Right ventricle myocardium superior (tissue), 1 donor: ENCODE results near the gene ATG5. TPM values are rescaled to one million over a fixed set of nuclear protein-coding genes. Genes with fewer than 3 reads are reported as not detected.

Experiments
- ATAC-seq: fragments of 200-7000 bp; cut with Tn5 transposase; one replicate; pipeline ENCODE4 v1.9.1; 2020; ENCODE audit warnings: mild to moderate bottlenecking; ENCODE audit not compliant: poor library complexity
- DNase-seq: peaks from one replicate; pipeline ENCODE4 v3.0.0-alpha.2; 2020
- intact Hi-C: fragments of 100-400 bp; cut with DNase I; formaldehyde crosslinking; loops from one replicate; pipeline ENCODE4 v1.11.2; 2022
- total RNA-seq: library from RNA; stranded (reverse); fragmentation: NEBNext Ultra II Directional; extraction: Animal tissue kit (Norgen Biotek cat#: 25700); gene quantifications from one replicate; pipeline ENCODE4 v1.2.1, GENCODE V29; 2021
- donor health status: DM: no; HTN: yes; CAD: no; lungs with severe emphysema.

ATG5 gene
- total RNA-seq, 1 donor from 2014 or later = 14.8 TPM

GRCh38 chr6:106318061-106318460 is 7.5 kb downstream of the ATG5 start:
- intact Hi-C loops = no loop called here
- ATAC-seq (no peak), DNase-seq (no peak)

- intact Hi-C loops = no loop called here
- ATAC-seq = no peak
- no peak for DNase-seq
Measured at GRCh38 chr6:106316375-106316766, 9.2 kb downstream of the ATG5 start.

- ATAC-seq (no peak), DNase-seq (no peak)
- intact Hi-C loops = no loop called here
Measured at GRCh38 chr6:106315765-106316374, 9.7 kb downstream of the ATG5 start.

GRCh38 chr6:106309766-106310373 is 15.7 kb downstream of the ATG5 start:
- intact Hi-C loops = no loop called here
- DNase-seq (no peak), ATAC-seq (no peak)

- no peak for DNase-seq
- no peak for ATAC-seq
- intact Hi-C loops = no loop called here
Measured at GRCh38 chr6:106308985-106309384, 16.6 kb downstream of the ATG5 start.

- intact Hi-C loops = no loop called here
- DNase-seq (no peak), ATAC-seq (no peak)
Measured at GRCh38 chr6:106305740-106306139, 19.8 kb downstream of the ATG5 start.

- intact Hi-C loops = loop anchor here (5.0 kb wide), 1 partner anchor 569 kb away; no protein-coding TSS in a partner anchor
- no peak for DNase-seq
Measured at GRCh38 chr6:106300944-106301343, 24.6 kb downstream of the ATG5 start.

GRCh38 chr6:106300020-106300780 is 25.4 kb downstream of the ATG5 start:
- no peak for ATAC-seq
- DNase-seq = no peak
- intact Hi-C loops = loop anchor here (5.0 kb wide), 1 partner anchor 568 kb away; no protein-coding TSS in a partner anchor

More at GRCh38 chr6:106300944-106301343, 24.6 kb downstream of the ATG5 start:
- ATAC-seq = peak; percentile 56

- intact Hi-C loops = no loop called here
- ATAC-seq (no peak), DNase-seq (no peak)
Measured at GRCh38 chr6:106293116-106293515, 32.4 kb downstream of the ATG5 start.

- no peak for DNase-seq
- intact Hi-C loops = no loop called here
- no peak for ATAC-seq
Measured at GRCh38 chr6:106290954-106291353, 34.6 kb downstream of the ATG5 start.

GRCh38 chr6:106290032-106290431 is 35.5 kb downstream of the ATG5 start:
- ATAC-seq (no peak), DNase-seq (no peak)
- intact Hi-C loops = no loop called here

- no peak for DNase-seq
- no peak for ATAC-seq
- intact Hi-C loops = no loop called here
Measured at GRCh38 chr6:106287215-106287614, 38.3 kb downstream of the ATG5 start.

- ATAC-seq (no peak), DNase-seq (no peak)
- intact Hi-C loops = no loop called here
Measured at GRCh38 chr6:106286746-106287145, 38.8 kb downstream of the ATG5 start.

- no peak for DNase-seq
- ATAC-seq = no peak
- intact Hi-C loops = no loop called here
Measured at GRCh38 chr6:106283481-106283880, 42.1 kb downstream of the ATG5 start.

GRCh38 chr6:106281661-106282060 is 43.9 kb downstream of the ATG5 start:
- ATAC-seq = no peak
- intact Hi-C loops = no loop called here
- DNase-seq = no peak

- DNase-seq (no peak), ATAC-seq (no peak)
- intact Hi-C loops = no loop called here
Measured at GRCh38 chr6:106281088-106281487, 44.5 kb downstream of the ATG5 start.

- intact Hi-C loops = no loop called here
- no peak for DNase-seq
- no peak for ATAC-seq
Measured at GRCh38 chr6:106279179-106279578, 46.4 kb downstream of the ATG5 start.

GRCh38 chr6:106275692-106276091 is 49.9 kb downstream of the ATG5 start:
- no peak for ATAC-seq
- DNase-seq = no peak
- intact Hi-C loops = no loop called here

- intact Hi-C loops = no loop called here
- ATAC-seq (no peak), DNase-seq (no peak)
Measured at GRCh38 chr6:106273087-106273486, 52.5 kb downstream of the ATG5 start.

- intact Hi-C loops = no loop called here
- no peak for DNase-seq
- ATAC-seq = no peak
Measured at GRCh38 chr6:106272287-106272686, 53.3 kb downstream of the ATG5 start.
